HEK293 (cell line): ENCODE results near the gene PANX1.

Source experiments
- ZNF138 ChIP-seq: fragments of 450-650 bp; formaldehyde crosslinking; IDR thresholded peaks from 2 replicates; pipeline ENCODE4 v1.5.1; 2016; ENCODE audit warnings: missing biosample characterization, missing genetic modification characterization, borderline replicate concordance
- ZNF670 ChIP-seq: fragments of 450-650 bp; formaldehyde crosslinking; IDR thresholded peaks from 2 replicates; pipeline ENCODE4 v1.5.1; 2016; ENCODE audit warnings: missing biosample characterization, missing genetic modification characterization, low read depth
- ZNF792 ChIP-seq: fragments of 450-650 bp; formaldehyde crosslinking; IDR thresholded peaks from 2 replicates; pipeline ENCODE4 v1.5.1; 2016; ENCODE audit warnings: missing biosample characterization, missing genetic modification characterization
- TF ChIP-seq, protein P1 (sequence below): fragments of 450-650 bp; formaldehyde crosslinking; IDR thresholded peaks from 2 replicates; pipeline ENCODE4 v1.5.1; 2016; ENCODE audit warnings: missing biosample characterization, missing genetic modification characterization

DNA sequence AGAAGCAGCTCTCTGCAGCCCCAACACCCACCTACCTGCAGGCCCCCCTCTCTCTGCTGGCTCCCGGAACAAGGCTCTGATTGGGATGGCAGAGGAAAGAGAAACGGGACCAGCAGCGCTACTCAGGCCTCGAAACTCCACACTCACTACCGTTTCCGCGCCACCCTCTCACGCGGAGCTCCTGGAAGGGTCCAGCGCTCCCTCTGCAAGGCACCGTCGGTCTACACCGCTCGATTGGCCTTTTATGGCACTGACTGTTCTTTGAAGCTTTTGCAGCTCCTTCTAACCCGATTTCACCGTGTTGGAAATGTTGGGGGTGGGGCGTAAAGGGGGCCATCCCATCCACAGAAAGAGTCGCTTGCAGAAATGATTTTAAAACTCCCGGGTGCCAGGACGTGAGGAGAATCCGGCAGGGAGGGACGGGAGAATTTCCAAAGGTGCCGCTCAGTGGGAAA is 323 bp upstream of the PANX1 start:
- TF ChIP-seq, protein P1, sequence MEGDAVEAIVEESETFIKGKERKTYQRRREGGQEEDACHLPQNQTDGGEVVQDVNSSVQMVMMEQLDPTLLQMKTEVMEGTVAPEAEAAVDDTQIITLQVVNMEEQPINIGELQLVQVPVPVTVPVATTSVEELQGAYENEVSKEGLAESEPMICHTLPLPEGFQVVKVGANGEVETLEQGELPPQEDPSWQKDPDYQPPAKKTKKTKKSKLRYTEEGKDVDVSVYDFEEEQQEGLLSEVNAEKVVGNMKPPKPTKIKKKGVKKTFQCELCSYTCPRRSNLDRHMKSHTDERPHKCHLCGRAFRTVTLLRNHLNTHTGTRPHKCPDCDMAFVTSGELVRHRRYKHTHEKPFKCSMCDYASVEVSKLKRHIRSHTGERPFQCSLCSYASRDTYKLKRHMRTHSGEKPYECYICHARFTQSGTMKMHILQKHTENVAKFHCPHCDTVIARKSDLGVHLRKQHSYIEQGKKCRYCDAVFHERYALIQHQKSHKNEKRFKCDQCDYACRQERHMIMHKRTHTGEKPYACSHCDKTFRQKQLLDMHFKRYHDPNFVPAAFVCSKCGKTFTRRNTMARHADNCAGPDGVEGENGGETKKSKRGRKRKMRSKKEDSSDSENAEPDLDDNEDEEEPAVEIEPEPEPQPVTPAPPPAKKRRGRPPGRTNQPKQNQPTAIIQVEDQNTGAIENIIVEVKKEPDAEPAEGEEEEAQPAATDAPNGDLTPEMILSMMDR (tag by site-specific recombination): no peak
- TF ChIP-seq ZNF792 (tag by site-specific recombination) (no peak), ZNF670 (tag by site-specific recombination) (no peak), ZNF138 (tag by site-specific recombination) (no peak)
